C1 segment of cervical spinal cord (tissue), 14 donors: ENCODE results near the gene ITGA1.

ENCODE experiments used
- DNase-seq, 14 donors: peaks; one replicate each; lab custom pipeline; 2025; lab: John Stamatoyannopoulos, UW

The ITGA1 gene

GRCh38 chr5:52771343-52772039 is 16.2 kb upstream of the ITGA1 start:
- DNase-seq = no peak

DNA sequence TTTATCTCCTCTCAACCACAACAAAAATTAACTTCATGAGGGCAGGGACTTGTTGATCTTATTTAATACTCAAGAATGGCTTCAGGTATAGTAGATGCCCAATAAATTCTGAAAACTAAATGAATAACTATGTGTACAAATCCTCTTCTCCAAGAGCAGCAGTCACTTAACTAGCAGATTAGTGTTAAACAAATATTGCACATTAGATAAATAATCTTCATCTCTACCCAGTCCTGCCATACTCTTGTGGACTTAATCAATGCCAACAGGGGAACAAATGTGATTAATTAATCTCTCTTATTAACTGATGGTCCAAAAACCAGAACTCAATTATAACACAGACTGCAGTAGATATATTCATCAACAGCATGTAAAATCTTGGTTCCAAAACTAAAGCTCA is 15.0 kb upstream of the ITGA1 start:
- no peak for DNase-seq

- DNase-seq = no peak
Observed at GRCh38 chr5:52773342-52773741, 14.4 kb upstream of the ITGA1 start.

DNA sequence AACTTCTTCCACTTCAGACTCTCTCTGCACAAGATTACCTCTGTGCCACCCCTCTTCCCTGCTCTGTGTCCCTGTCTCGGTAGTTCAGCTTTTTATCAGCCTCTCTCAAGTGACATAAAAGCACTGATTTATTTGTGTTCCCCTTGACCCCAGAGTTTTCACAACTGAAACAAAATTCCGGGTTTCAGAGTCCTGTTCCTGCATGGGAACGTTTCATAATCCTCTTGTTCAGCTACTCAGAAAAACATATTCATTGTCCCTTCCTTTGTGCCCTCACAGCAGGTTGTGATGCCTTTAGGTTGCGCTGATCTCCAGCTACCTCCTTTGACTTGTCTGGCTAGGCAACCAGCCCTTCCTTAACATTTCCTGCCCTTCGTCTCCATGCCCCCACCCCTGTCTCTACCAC is 13.7 kb upstream of the ITGA1 start:
- no peak for DNase-seq

GRCh38 chr5:52776116-52776515 is 11.6 kb upstream of the ITGA1 start:
- no peak for DNase-seq

GRCh38 chr5:52777186-52777585 is 10.5 kb upstream of the ITGA1 start:
- DNase-seq = no peak

DNA sequence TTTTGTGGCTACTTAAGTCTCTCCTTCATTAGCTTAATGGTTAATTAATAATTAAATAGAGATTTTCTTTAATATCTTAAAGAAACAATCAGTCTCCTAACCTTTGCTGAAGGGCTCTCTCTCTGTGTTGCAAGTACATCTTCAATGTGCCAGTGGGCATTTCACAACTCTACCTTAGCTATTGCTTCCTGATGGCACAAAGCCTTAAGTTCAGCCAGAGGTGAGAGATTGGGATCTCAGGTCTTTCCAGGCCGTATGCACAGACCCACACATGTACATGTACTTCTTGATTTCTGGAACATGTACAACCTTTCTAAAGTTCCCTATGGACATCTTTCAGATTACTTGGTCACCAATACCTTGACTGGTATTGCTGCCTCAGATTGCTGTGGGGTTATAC is 8.9 kb upstream of the ITGA1 start:
- DNase-seq = no peak

GRCh38 chr5:52779213-52779612 is 8.5 kb upstream of the ITGA1 start:
- DNase-seq = no peak

DNA sequence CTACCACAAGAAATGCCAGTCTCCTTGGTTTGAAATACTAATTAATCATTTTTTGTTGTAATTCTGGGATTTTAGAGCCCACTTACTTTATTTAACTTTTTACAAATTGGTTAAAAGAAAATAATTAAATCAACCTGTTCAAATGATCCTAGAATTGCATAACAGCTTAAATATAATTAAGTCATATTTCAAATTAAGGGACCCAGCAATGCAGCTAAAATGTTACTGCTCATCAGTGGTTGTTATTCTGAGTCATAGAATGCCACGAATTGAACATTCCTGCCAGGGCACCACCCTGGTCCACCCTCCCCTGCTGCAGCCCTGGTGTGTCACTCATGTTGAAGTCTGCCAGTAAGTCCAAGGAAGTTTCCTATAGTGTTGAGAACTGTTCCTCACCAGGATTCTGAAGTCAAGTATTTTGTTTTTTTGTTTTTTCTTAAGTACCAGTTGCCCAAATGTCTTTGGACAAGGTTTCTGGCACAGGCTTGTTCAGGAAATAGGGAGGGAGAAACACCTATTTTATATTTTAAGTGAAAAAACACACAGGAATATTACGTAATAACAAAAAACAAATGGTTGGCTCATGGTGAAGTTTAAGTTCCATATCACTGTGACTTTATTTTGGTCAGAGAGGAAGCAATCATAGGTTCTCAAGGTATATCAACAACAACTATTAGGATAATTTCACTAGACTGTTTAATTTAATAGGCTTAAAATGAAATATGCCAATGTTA is 4.3 kb upstream of the ITGA1 start:
- no peak for DNase-seq

DNA sequence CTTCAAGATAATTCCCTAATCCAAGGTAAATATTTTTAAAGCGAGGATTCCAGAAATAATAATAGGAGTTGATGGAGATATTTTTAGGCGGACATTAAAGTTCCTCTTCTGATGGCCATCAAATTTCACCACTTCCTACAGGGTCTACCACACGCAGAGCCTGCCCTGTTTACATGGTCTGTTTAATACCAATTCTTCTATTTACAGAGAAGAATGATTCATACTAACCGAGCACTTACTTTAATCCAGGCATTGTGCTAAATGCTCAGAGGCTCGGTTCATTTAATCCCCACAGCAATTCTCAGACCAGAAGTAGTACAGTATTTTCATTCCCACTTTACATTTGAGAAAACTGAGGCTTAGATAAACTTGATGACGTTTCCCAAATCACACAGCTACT is 3.0 kb upstream of the ITGA1 start:
- DNase-seq = no peak

GRCh38 chr5:52786391-52786790 is 1.3 kb upstream of the ITGA1 start:
- DNase-seq = no peak

DNA sequence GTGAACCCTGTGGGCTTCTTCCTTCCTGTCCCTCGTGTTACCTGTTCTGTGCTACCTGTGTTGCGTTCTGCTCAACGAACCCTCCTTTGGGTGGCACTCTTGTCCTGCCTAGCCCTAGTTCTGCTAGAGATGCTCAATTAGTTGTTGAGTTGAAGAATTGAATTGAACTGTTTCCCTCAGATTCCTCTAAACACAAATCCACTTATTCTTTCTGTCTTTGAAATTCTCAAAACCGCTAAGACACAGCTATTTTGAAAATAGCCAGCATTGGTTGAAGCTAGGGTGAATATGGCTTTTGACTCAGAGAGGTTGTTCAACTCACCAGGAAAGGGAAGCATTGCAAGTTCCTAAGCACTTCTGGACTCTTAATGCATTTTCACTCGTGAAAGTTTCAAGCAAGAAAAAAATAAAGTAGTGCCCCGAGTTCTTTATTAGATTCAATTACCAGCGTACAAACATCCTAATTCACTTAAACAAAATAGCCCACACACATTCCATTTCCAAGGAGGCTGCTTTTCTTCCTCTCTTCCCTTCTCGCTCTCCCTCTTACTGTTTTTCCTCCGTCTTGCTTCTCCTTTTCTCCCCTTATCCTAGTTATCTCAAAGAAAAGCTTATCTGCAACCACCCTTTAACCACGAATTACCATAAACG is 642 bp upstream of the ITGA1 start:
- DNase-seq = no peak

DNA sequence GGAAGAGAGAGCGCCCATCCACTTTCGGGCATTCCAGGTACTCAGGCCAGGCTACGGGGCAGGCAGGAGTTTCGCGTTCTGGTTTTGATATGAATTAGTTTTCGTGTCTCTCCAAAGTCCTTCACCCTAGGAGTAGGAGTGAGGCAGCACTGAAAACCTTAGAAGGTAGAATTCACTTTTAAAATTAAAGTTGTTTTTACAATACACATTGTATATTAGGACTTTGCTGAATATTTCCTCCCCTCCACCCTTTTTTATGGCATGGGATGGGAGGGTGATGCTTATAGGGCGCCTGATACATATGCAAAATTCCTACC is 747 bp downstream of the ITGA1 start:
- no peak for DNase-seq

DNA sequence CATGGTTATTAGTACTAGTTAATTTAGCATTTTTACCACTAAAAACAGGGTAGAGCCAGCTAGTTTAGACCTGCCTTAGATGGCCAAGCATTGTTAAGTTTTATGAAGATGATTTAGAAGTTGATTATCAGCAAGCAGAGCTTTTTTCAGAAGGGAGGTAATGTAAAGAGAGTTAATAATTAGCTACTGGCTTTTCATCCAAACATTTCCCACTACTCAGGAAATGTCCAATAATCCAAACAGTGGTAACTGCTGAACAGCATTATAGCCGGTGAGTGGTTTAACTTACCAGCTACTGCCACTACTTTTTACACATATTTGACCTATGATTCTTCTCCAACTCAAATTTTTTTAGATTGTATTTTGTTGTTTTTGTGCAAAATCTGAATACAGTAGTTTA is 1.7 kb downstream of the ITGA1 start:
- no peak for DNase-seq

GRCh38 chr5:52789851-52790250 is 2.1 kb downstream of the ITGA1 start:
- no peak for DNase-seq

- DNase-seq = no peak
Observed at GRCh38 chr5:52791366-52791765, 3.6 kb downstream of the ITGA1 start.

GRCh38 chr5:52794519-52794918 is 6.8 kb downstream of the ITGA1 start:
- DNase-seq = no peak

DNA sequence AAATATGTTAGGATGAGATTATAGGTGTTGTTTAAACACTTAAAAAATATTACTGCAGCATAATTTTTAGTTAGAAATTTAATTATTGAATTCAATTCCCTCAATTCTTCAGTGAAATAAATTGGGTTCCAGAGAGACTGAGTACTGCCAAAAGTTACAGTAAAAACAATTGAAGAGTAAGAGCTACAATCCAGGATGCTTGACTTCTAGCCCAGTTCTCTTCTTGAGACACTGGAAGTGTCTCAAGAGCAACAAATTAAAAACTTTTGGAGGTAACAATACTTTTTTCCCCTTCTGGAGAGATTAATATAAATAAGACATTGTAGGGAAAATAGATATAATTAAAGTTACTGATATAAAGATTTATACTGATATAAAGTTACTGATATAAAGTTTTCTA is 8.3 kb downstream of the ITGA1 start:
- DNase-seq = no peak

- DNase-seq = no peak
Observed at GRCh38 chr5:52796516-52797103, 8.9 kb downstream of the ITGA1 start.

DNA sequence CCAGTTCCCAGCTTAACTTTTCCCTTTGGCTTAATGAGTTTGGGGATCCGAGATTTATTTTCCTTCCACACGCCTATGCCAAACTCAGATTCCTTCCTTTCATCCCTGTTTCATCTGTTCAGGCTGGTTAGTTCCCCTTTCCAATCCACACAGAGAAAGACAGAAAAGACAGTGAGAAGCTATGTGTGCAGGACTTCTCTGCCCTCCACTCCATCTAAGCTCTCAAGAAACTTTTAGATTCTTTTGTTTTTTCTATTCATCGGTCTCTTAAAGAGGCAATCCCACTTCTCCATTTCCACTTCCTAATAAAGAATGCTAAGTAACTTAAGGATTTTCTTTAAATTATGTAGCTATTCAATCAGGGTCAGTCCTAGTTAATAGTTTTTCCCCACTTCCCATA is 11.2 kb downstream of the ITGA1 start:
- no peak for DNase-seq

DNA sequence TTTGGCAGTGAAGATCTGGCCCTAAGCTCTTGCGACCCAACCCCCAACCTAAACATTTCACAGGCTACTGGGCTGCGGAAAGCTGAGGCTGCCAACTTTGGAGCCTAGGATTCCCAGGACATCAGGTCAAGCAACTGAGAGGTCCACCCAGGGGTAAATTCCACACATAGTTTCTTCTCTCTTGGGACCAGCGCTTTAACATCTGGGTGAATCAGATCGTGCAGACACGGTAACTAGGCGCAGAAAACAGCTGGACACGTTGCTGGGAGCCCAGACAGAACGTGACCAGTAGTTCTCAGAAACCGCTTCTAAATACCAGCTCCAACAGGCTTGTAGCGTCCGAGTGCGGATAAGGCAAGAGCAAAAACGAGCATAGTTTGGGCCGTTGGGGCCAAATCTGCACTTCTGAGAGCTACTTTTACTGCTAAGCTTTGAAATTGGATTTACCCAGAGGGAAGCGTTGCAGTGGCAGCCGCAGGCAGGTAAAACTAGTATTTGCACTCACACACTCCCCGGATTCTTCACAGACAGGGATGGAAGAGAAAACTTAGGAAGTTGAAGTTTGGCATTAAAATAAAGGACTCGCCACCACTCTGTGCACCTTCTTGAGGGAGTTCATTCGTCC is 11.8 kb downstream of the ITGA1 start:
- peak in 2 of 14 donors; percentile 37 to 54 for DNase-seq

DNA sequence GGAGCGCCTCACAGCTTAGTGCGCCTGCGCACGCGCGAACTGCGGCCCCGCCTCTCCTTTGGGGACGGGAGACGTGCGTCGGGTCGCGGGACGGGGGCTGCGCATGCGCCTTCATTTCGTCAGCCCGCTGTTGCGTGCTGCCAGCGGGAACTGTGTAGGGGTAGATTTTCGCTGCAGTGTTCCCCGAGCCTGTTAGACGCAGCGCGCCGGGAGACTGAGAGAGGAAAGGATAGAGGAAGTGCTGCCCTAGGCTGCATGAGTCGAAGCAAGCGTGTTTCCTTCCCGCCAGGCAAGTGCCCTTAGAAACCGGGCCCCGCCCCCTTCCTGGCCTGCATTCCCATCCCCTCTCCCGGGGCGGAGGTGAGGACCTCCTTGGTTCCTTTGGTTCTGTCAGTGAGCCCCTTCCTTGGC is 12.3 kb downstream of the ITGA1 start:
- peak; percentile 51 to 96 (median 90) for DNase-seq
